HEK293 (cell line): ENCODE results near the gene OR4E1.

ENCODE experiments used
- CTCF ChIA-PET: fragments of 350-600 bp; formaldehyde crosslinking; extraction: SDS; loops from one replicate; lab custom pipeline; 2021; ENCODE audit warnings: antibody characterized with exemption; lab: Yijun Ruan, JAX
- POLR2A ChIA-PET: fragments of 300-600 bp; formaldehyde crosslinking; extraction: SDS; loops from one replicate; lab custom pipeline; 2020; ENCODE audit warnings: antibody characterized with exemption, inconsistent platforms; lab: Yijun Ruan, JAX
- H3K27ac ChIP-seq: fragments of 200-500 bp; sonication (Bioruptor generic); 2 replicates; pipeline ENCODE4 v1.5.1; 2014; ENCODE audit warnings: low read depth, low read length, control low read depth, inconsistent platforms; ENCODE audit errors: extremely low read depth
- H3K36me3 ChIP-seq, 2 experiments: fragments of 200-500 bp in 1 of 2; sonication (Bioruptor generic) in 1 of 2; 1 replicate in 1 of 2; 2 replicates in 1 of 2; pipeline ENCODE4 v1.5.1; 2014 to 2017; ENCODE audit warnings: inconsistent platforms in 2 of 2, low read length in 2 of 2; ENCODE audit not compliant: control insufficient read depth in 2 of 2, insufficient read depth in 1 of 2
- H3K4me1 ChIP-seq: fragments of 200-500 bp; sonication (Bioruptor generic); 2 replicates; pipeline ENCODE4 v1.5.1; 2014; ENCODE audit warnings: mild to moderate bottlenecking, low read length, inconsistent platforms; ENCODE audit not compliant: control insufficient read depth, insufficient read depth
- H3K4me3 ChIP-seq: 2 replicates; pipeline ENCODE4 v1.5.1; 2011; ENCODE audit warnings: low read depth, mild to moderate bottlenecking, control low read depth, low read length, moderate library complexity
- H3K9me3 ChIP-seq: fragments of 200-500 bp; sonication (Bioruptor generic); 2 replicates; pipeline ENCODE4 v1.5.1; 2014; ENCODE audit warnings: low read depth, low read length, inconsistent platforms; ENCODE audit not compliant: control insufficient read depth, insufficient read depth
- ATF2 ChIP-seq: fragments of 450-650 bp; formaldehyde crosslinking; IDR thresholded peaks from 2 replicates; pipeline ENCODE4 v1.5.1; 2016; ENCODE audit warnings: missing biosample characterization, missing genetic modification characterization, low read depth
- FEZF1 ChIP-seq: fragments of 450-650 bp; formaldehyde crosslinking; IDR thresholded peaks from 2 replicates; pipeline ENCODE4 v1.5.1; 2016; ENCODE audit warnings: missing biosample characterization, missing genetic modification characterization
- GLI2 ChIP-seq: fragments of 450-650 bp; formaldehyde crosslinking; IDR thresholded peaks from 2 replicates; pipeline ENCODE4; 2017; ENCODE audit warnings: missing biosample characterization, missing genetic modification characterization, low read depth, borderline replicate concordance
- KLF17 ChIP-seq: fragments of 450-650 bp; formaldehyde crosslinking; IDR thresholded peaks from 2 replicates; pipeline ENCODE4 v1.5.1; 2016; ENCODE audit warnings: missing biosample characterization, missing genetic modification characterization
- PRDM1 ChIP-seq: fragments of 450-650 bp; formaldehyde crosslinking; IDR thresholded peaks from 2 replicates; pipeline ENCODE4; 2016; ENCODE audit warnings: missing biosample characterization, missing genetic modification characterization
- PRDM6 ChIP-seq: fragments of 450-650 bp; formaldehyde crosslinking; IDR thresholded peaks from 2 replicates; pipeline ENCODE4 v1.5.1; 2017; ENCODE audit warnings: missing biosample characterization, missing genetic modification characterization
- RBAK ChIP-seq: fragments of 450-650 bp; formaldehyde crosslinking; IDR thresholded peaks from 2 replicates; pipeline ENCODE4 v1.5.1; 2016; ENCODE audit warnings: missing biosample characterization, missing genetic modification characterization
- SP3 ChIP-seq: fragments of 450-650 bp; formaldehyde crosslinking; IDR thresholded peaks from 2 replicates; pipeline ENCODE4 v1.5.1; 2016; ENCODE audit warnings: missing biosample characterization, missing genetic modification characterization
- ZBTB49 ChIP-seq: fragments of 450-650 bp; formaldehyde crosslinking; IDR thresholded peaks from 2 replicates; pipeline ENCODE4 v1.5.1; 2016; ENCODE audit warnings: missing biosample characterization, missing genetic modification characterization, low read depth
- ZEB2 ChIP-seq: fragments of 450-650 bp; formaldehyde crosslinking; IDR thresholded peaks from 2 replicates; pipeline ENCODE4 v1.5.1; 2016; ENCODE audit warnings: missing biosample characterization, missing genetic modification characterization
- ZFP37 ChIP-seq: fragments of 450-650 bp; formaldehyde crosslinking; IDR thresholded peaks from 2 replicates; pipeline ENCODE4 v1.5.1; 2016; ENCODE audit warnings: missing biosample characterization, missing genetic modification characterization
- ZFP69B ChIP-seq: fragments of 450-650 bp; formaldehyde crosslinking; IDR thresholded peaks from 2 replicates; pipeline ENCODE4 v1.5.1; 2016; ENCODE audit warnings: missing biosample characterization, missing genetic modification characterization
- ZNF112 ChIP-seq: fragments of 450-650 bp; formaldehyde crosslinking; IDR thresholded peaks from 2 replicates; pipeline ENCODE4 v1.5.0; 2017; ENCODE audit warnings: missing biosample characterization, missing genetic modification characterization
- ZNF121 ChIP-seq: fragments of 450-650 bp; formaldehyde crosslinking; IDR thresholded peaks from 2 replicates; pipeline ENCODE4 v1.5.1; 2016; ENCODE audit warnings: missing biosample characterization, missing genetic modification characterization
- ZNF239 ChIP-seq: fragments of 450-650 bp; formaldehyde crosslinking; IDR thresholded peaks from 2 replicates; pipeline ENCODE4 v1.5.1; 2016; ENCODE audit warnings: missing biosample characterization, missing genetic modification characterization
- ZNF24 ChIP-seq: fragments of 450-650 bp; formaldehyde crosslinking; IDR thresholded peaks from 2 replicates; pipeline ENCODE4 v1.5.1; 2016; ENCODE audit warnings: missing biosample characterization, missing genetic modification characterization
- ZNF26 ChIP-seq: fragments of 450-650 bp; formaldehyde crosslinking; IDR thresholded peaks from 2 replicates; pipeline ENCODE4 v1.5.1; 2016; ENCODE audit warnings: missing biosample characterization, missing genetic modification characterization
- ZNF404 ChIP-seq: fragments of 450-650 bp; formaldehyde crosslinking; IDR thresholded peaks from 2 replicates; pipeline ENCODE4 v1.5.1; 2017; ENCODE audit warnings: missing biosample characterization, missing genetic modification characterization
- ZNF423 ChIP-seq: fragments of 450-650 bp; formaldehyde crosslinking; IDR thresholded peaks from 2 replicates; pipeline ENCODE4 v1.5.1; 2016; ENCODE audit warnings: missing biosample characterization, missing genetic modification characterization
- ZNF488 ChIP-seq: fragments of 450-650 bp; formaldehyde crosslinking; IDR thresholded peaks from 2 replicates; pipeline ENCODE4 v1.5.1; 2016; ENCODE audit warnings: missing biosample characterization, missing genetic modification characterization
- ZNF514 ChIP-seq: fragments of 450-650 bp; formaldehyde crosslinking; IDR thresholded peaks from 2 replicates; pipeline ENCODE4 v1.5.1; 2016; ENCODE audit warnings: missing biosample characterization, missing genetic modification characterization
- ZNF521 ChIP-seq: fragments of 450-650 bp; formaldehyde crosslinking; IDR thresholded peaks from 2 replicates; pipeline ENCODE4 v1.5.1; 2017; ENCODE audit warnings: missing biosample characterization, mild to moderate bottlenecking, missing genetic modification characterization
- ZNF585B ChIP-seq: fragments of 450-650 bp; formaldehyde crosslinking; IDR thresholded peaks from 2 replicates; pipeline ENCODE4 v1.5.1; 2016; ENCODE audit warnings: missing biosample characterization, missing genetic modification characterization
- ZNF610 ChIP-seq: fragments of 450-650 bp; formaldehyde crosslinking; IDR thresholded peaks from 2 replicates; pipeline ENCODE4 v1.5.1; 2016; ENCODE audit warnings: missing biosample characterization, missing genetic modification characterization, borderline replicate concordance
- ZNF645 ChIP-seq: fragments of 450-650 bp; formaldehyde crosslinking; IDR thresholded peaks from 2 replicates; pipeline ENCODE4; 2016; ENCODE audit warnings: missing biosample characterization, missing genetic modification characterization
- ZNF660 ChIP-seq: fragments of 450-650 bp; IDR thresholded peaks from 2 replicates; pipeline ENCODE4 v1.5.1; 2018; ENCODE audit warnings: missing biosample characterization, mild to moderate bottlenecking, missing genetic modification characterization
- ZNF747 ChIP-seq: fragments of 450-650 bp; formaldehyde crosslinking; IDR thresholded peaks from 2 replicates; pipeline ENCODE4 v1.5.1; 2016; ENCODE audit warnings: missing biosample characterization, missing genetic modification characterization
- ZNF843 ChIP-seq: fragments of 450-650 bp; formaldehyde crosslinking; IDR thresholded peaks from 2 replicates; pipeline ENCODE4 v1.5.1; 2016; ENCODE audit warnings: missing biosample characterization, missing genetic modification characterization
- ZSCAN16 ChIP-seq: fragments of 450-650 bp; formaldehyde crosslinking; IDR thresholded peaks from 2 replicates; pipeline ENCODE4 v1.5.1; 2016; ENCODE audit warnings: missing biosample characterization, missing genetic modification characterization

The OR4E1 gene

GRCh38 chr14:21680072-21680471, 6.5 kb upstream of the OR4E1 start:
- no peak overlapping the region for H3K27ac ChIP-seq
- H3K4me1 ChIP-seq = no peaks in the 10 kb centered on the region
- H3K4me3 ChIP-seq = no peak overlapping the region
- no peaks in the 10 kb centered on the region for H3K36me3 ChIP-seq
- ChIA-PET CTCF (interaction anchor here (1.5 kb wide), 1 partner anchor 54 kb away, joined by 4 read pairs; no protein-coding TSS in a partner anchor), POLR2A (no interaction called here)
- no peaks in the 10 kb centered on the region for H3K9me3 ChIP-seq
- TF ChIP-seq ZNF645 (tag by site-specific recombination) = no peak
- TF ChIP-seq ZNF843 (tag by site-specific recombination) = no peak
- no peak for TF ChIP-seq ZNF514 (tag by site-specific recombination)
- no peak for TF ChIP-seq ZNF488 (tag by site-specific recombination)
- TF ChIP-seq ZBTB49 = no peak
- TF ChIP-seq ZFP69B = no peak
- no peak for TF ChIP-seq ZFP37
- TF ChIP-seq ZNF610 = no peak
- TF ChIP-seq ZNF121 (tag by site-specific recombination) = no peak
- TF ChIP-seq ZNF26 = no peak
- no peak for TF ChIP-seq ZNF585B (tag by site-specific recombination)
- no peak for TF ChIP-seq ZNF423 (tag by site-specific recombination)
- no peak for TF ChIP-seq ZEB2 (tag by site-specific recombination)
- no peak for TF ChIP-seq ZNF660
- no peak for TF ChIP-seq ZNF747 (tag by site-specific recombination)

- POLR2A ChIA-PET = no interaction called here
Measured at GRCh38 chr14:21675566-21675965, 1.9 kb upstream of the OR4E1 start.

More at GRCh38 chr14:21675566-21675965, 1.9 kb upstream of the OR4E1 start:
- no peaks in the 10 kb centered on the region for H3K4me1 ChIP-seq
- H3K27ac ChIP-seq = no peak overlapping the region
- H3K4me3 ChIP-seq = no peak overlapping the region
- CTCF ChIA-PET = interaction anchor here (1.0 kb wide), 1 partner anchor 15 kb away, joined by 3 read pairs; no protein-coding TSS in a partner anchor
- no peaks in the 10 kb centered on the region for H3K9me3 ChIP-seq
- TF ChIP-seq GLI2 (tag by site-specific recombination) (no peak), ZNF112 (tag by site-specific recombination) (no peak), ZNF404 (tag by site-specific recombination) (no peak), ZSCAN16 (tag by site-specific recombination) (no peak), RBAK (tag by site-specific recombination) (no peak), ZNF239 (tag by site-specific recombination) (no peak), ATF2 (no peak), SP3 (tag by site-specific recombination) (no peak), KLF17 (tag by site-specific recombination) (no peak), FEZF1 (tag by site-specific recombination) (no peak), ZNF843 (tag by site-specific recombination) (no peak), PRDM6 (no peak), PRDM1 (tag by site-specific recombination) (no peak), ZNF521 (no peak), ZNF24 (tag by site-specific recombination) (no peak)
- no peaks in the 10 kb centered on the region for H3K36me3 ChIP-seq
